Suprapubic skin (tissue), 4 donors: ENCODE measurements around the gene CTNND2. TPM values are rescaled to one million over a fixed set of nuclear protein-coding genes. Genes with fewer than 3 reads are reported as not detected.

Experiments used
- DNase-seq, 2 donors: peaks; one replicate each; pipeline ENCODE4 v3.0.0-alpha.2; 2019; ENCODE audit warnings: low spot score in 2 of 2
- H3K27ac ChIP-seq: fragments of 200-600 bp; sonication (generic); one replicate; pipeline ENCODE4 v1.5.1; 2019
- H3K27me3 ChIP-seq: fragments of 200-600 bp; sonication (generic); one replicate; pipeline ENCODE4 v1.5.1; 2019
- H3K36me3 ChIP-seq: fragments of 200-600 bp; sonication (generic); one replicate; pipeline ENCODE4 v1.5.1; 2019
- H3K4me1 ChIP-seq: fragments of 200-600 bp; sonication (generic); one replicate; pipeline ENCODE4 v1.5.1; 2019
- H3K4me3 ChIP-seq: fragments of 200-600 bp; sonication (generic); one replicate; pipeline ENCODE4 v1.5.1; 2019; ENCODE audit warnings: mild to moderate bottlenecking
- H3K9me3 ChIP-seq: fragments of 200-600 bp; sonication (generic); one replicate; pipeline ENCODE4 v1.5.1; 2019
- CTCF ChIP-seq, 2 donors: fragments of 200-600 bp in 1 of 2; fragments of 450-650 bp in 1 of 2; sonication (generic) in 1 of 2; IDR thresholded peaks; one replicate each; pipeline ENCODE4 v1.5.1; 2016 to 2019; ENCODE audit warnings: antibody characterized with exemption in 2 of 2, mild to moderate bottlenecking in 1 of 2, moderate library complexity in 1 of 2
- EP300 ChIP-seq: sonication (generic); formaldehyde crosslinking; IDR thresholded peaks from one replicate; pipeline ENCODE4 v1.6.1; 2017; ENCODE audit warnings: antibody characterized with exemption
- POLR2A ChIP-seq, 2 donors: fragments of 450-650 bp; IDR thresholded peaks; one replicate each; pipeline ENCODE4 v1.6.1; 2017; ENCODE audit warnings: antibody characterized with exemption in 2 of 2, mild to moderate bottlenecking in 2 of 2, moderate library complexity in 2 of 2
- POLR2AphosphoS5 ChIP-seq, 3 donors: sonication (generic); formaldehyde crosslinking; IDR thresholded peaks; one replicate each; pipeline ENCODE4 v1.6.1; 2017; ENCODE audit warnings: antibody characterized with exemption in 3 of 3
- WGBS: methylation state at CpG from one replicate; pipeline ENCODE4 v1.1.5; 2018; 5-methylcytosine and 5-hydroxymethylcytosine counted together
- total RNA-seq, 4 donors: library from RNA; depleted of rRNA; stranded (reverse); fragments of >200 nt; gene quantifications; one replicate each; pipeline ENCODE4 v1.1.0, GENCODE V29; 2016

CTNND2 gene
- total RNA-seq, 4 donors from 2014 or later, result 0.40 to 3.8 (median 2.2) TPM

- Histone ChIP-seq H3K27me3 (no peaks in the 10 kb centered on the region), H3K4me3 (no peak overlapping the region), H3K36me3 (no peaks in the 10 kb centered on the region), H3K27ac (no peak overlapping the region), H3K4me1 (no peaks in the 10 kb centered on the region), H3K9me3 (no peaks in the 10 kb centered on the region)
- DNase-seq, result no peak
- WGBS, result 78% methylated on average over 5 of the region's 5 CpGs
- no peak for TF ChIP-seq POLR2A (IDR thresholded peaks at IDR 0.05)
- no peak for TF ChIP-seq CTCF (IDR thresholded peaks at IDR 0.05)
- no peak for TF ChIP-seq EP300
- no peak for TF ChIP-seq POLR2AphosphoS5 (IDR thresholded peaks at IDR 0.05)
Observed at GRCh38 chr5:11483630-11484029, 420.6 kb downstream of the CTNND2 start.

- no peak overlapping the region for H3K4me3 ChIP-seq
- H3K36me3 ChIP-seq, result no peaks in the 10 kb centered on the region
- WGBS, result 94% methylated on average over 4 of the region's 4 CpGs
- no peaks in the 10 kb centered on the region for H3K4me1 ChIP-seq
- H3K27ac ChIP-seq, result no peak overlapping the region
- TF ChIP-seq POLR2A (IDR thresholded peaks at IDR 0.05), result no peak
- TF ChIP-seq CTCF (IDR thresholded peaks at IDR 0.05), result no peak
- TF ChIP-seq POLR2AphosphoS5 (IDR thresholded peaks at IDR 0.05), result no peak
- TF ChIP-seq EP300, result no peak
- no peaks in the 10 kb centered on the region for H3K9me3 ChIP-seq
- no peak for DNase-seq
- H3K27me3 ChIP-seq, result no peaks in the 10 kb centered on the region
Observed at GRCh38 chr5:11482011-11482410, 422.2 kb downstream of the CTNND2 start.

GRCh38 chr5:11477786-11478185, 426.5 kb downstream of the CTNND2 start:
- no peaks in the 10 kb centered on the region for H3K27me3 ChIP-seq
- H3K9me3 ChIP-seq, result no peaks in the 10 kb centered on the region
- WGBS, result 65% methylated on average over 3 of the region's 3 CpGs
- no peak for TF ChIP-seq POLR2AphosphoS5 (IDR thresholded peaks at IDR 0.05)
- no peak for TF ChIP-seq POLR2A (IDR thresholded peaks at IDR 0.05)
- no peak for TF ChIP-seq EP300
- TF ChIP-seq CTCF (IDR thresholded peaks at IDR 0.05), result no peak
- no peaks in the 10 kb centered on the region for H3K36me3 ChIP-seq
- no peak overlapping the region for H3K4me3 ChIP-seq
- H3K27ac ChIP-seq, result no peak overlapping the region
- no peak for DNase-seq
- no peaks in the 10 kb centered on the region for H3K4me1 ChIP-seq

- Histone ChIP-seq H3K9me3 (no peaks in the 10 kb centered on the region), H3K4me3 (no peak overlapping the region), H3K27ac (no peak overlapping the region), H3K36me3 (no peaks in the 10 kb centered on the region), H3K4me1 (no peaks in the 10 kb centered on the region), H3K27me3 (no peaks in the 10 kb centered on the region)
- TF ChIP-seq POLR2AphosphoS5 (IDR thresholded peaks at IDR 0.05) (no peak), EP300 (no peak), CTCF (IDR thresholded peaks at IDR 0.05) (no peak), POLR2A (IDR thresholded peaks at IDR 0.05) (no peak)
- 73% methylated on average over 2 of the region's 2 CpGs for WGBS
- no peak for DNase-seq
Observed at GRCh38 chr5:11476866-11477265, 427.4 kb downstream of the CTNND2 start.

GRCh38 chr5:11468334-11469039, 435.8 kb downstream of the CTNND2 start:
- DNase-seq, result no peak
- H3K27ac ChIP-seq, result no peak overlapping the region
- TF ChIP-seq POLR2A (IDR thresholded peaks at IDR 0.05), result no peak
- no peak for TF ChIP-seq POLR2AphosphoS5 (IDR thresholded peaks at IDR 0.05)
- no peak for TF ChIP-seq EP300
- no peak for TF ChIP-seq CTCF (IDR thresholded peaks at IDR 0.05)
- H3K36me3 ChIP-seq, result no peaks in the 10 kb centered on the region
- H3K27me3 ChIP-seq, result no peaks in the 10 kb centered on the region
- no peaks in the 10 kb centered on the region for H3K9me3 ChIP-seq
- WGBS, result 82% methylated on average over 6 of the region's 6 CpGs
- no peak overlapping the region for H3K4me3 ChIP-seq
- no peaks in the 10 kb centered on the region for H3K4me1 ChIP-seq
